ENCODE results near the gene DHRS3.

Gene DHRS3

DNA sequence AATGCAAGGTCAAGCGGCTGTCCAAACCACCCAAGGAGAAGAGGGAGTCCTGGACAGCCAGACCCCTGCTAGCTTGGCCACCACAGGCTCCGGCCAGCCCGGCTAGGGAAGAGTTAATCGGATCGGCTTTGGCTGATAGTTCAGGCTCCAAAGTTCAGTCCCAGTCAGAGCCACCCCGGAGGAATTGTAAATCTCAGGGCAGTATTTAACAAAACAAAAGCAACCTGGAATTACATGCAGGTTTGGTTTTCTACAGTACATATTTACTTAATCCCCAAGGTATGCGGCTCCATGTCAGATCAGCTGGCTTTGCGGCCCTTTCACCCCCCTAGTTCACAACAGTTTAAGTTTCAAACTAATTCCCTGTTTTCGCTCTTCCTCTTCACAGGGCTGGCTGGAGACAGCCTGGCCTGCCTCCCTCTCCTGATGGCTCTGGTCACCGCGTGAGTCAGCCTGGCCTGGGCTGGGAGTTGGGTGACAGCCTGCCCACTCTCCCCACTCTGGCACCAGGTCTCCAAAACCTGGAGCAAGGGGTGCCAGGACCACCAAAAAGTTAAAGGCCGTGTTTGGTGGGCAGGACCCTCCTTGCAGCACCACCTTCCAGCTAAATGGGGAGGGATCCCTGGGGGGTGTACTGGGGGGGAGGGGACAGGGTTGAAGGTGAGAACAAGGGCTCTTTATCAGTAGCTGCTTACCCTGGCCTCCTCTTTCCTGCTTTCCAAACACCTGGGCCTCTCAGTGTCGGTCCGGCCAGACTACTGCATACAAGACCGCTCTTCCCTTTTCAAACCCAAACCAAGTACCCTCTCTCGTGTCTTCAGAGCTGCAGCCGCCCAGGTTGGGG, 1.9 kb downstream of the DHRS3 start:
- peak; percentile 29 for DNase-seq

DNA sequence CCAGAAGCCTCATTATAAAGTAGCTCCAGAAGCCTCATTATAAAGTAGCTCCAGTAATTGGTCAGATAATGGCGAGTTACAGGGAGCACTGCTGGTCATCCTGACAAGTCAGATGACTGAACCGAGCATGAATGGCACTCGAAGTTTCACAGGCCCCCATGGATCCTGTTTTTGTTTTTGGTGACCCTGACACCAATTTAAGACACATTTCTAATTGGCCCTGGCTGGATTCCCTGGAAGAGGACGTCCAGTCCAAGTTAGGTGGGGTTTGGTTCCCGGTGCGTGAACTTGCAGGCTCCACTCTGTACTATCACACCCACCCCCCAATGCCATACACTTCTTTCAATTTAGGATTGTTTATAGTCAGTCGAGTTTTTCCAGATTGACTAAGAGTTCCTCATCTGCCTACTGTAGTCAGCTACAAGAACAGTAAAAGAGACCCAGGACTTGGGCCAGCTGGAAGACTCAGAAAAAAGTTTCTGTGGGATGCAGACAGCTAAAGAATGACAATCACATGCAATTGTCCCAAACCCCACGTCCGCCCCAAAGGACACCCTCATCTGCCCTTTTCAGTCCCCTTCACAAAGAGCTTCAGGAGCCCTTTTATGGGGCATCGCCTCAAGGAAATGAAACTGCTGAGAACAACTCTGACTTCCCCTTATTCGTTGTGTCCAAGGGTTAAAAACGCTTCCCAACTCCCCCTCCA, 2.7 kb downstream of the DHRS3 start:
- no peak for DNase-seq

DNA sequence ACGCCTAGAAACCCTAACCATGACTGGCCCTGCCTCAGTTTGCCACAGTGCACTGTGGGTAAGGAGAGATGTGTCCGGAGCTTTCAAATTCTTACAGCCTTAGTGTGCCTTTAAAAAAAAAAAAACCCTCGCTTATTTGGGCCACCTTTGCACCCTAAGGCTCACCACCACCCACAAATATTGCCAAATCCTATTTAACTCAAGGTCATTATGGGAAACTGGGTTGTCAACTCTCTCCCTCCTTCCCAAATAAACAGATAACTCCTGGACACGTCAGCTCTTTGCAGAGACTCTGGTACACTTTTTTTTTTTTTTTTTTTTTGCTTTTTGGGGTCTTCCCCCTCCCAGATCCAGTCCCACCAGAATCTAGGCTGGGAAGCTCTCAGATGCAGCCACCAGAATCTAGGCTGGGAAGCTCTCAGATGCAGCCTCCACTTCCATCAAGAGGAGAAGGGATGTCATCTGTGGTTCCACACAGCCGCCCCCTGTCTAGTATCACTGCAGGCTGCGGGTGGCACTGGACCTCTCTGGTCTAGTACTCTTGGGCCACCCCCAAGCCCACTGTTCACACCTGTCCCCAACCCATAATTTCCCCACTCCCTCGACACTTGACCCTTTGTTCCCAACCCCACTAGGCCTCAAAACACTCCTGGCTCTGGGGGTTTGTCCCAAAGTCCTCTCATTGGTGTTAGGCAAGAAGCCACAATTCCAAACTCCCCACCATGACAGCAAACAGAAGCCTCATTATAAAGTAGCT, 3.4 kb downstream of the DHRS3 start:
- DNase-seq = no peak

DNA sequence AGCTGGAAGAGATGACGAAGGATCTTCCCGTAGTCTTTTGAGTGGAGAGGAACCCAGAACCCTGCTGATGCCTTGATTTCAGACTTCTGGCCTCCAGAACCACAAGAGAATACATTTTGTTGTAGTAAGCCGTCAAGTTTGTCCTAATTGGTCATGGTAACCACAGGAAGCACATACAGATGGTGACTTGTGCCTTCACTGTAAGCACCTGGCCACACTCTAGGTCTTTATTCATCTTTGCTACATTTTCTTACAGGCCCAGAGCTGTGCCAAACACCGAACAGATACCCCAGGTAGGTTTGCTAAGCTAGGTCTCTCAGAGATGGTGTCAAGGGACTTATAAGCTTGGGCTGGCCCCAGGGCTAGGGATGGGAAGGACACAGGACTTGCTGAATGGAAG, 4.8 kb downstream of the DHRS3 start:
- no peak for DNase-seq

GRCh38 chr1:12610941-12611340, 7.1 kb downstream of the DHRS3 start:
- DNase-seq = no peak

DNA sequence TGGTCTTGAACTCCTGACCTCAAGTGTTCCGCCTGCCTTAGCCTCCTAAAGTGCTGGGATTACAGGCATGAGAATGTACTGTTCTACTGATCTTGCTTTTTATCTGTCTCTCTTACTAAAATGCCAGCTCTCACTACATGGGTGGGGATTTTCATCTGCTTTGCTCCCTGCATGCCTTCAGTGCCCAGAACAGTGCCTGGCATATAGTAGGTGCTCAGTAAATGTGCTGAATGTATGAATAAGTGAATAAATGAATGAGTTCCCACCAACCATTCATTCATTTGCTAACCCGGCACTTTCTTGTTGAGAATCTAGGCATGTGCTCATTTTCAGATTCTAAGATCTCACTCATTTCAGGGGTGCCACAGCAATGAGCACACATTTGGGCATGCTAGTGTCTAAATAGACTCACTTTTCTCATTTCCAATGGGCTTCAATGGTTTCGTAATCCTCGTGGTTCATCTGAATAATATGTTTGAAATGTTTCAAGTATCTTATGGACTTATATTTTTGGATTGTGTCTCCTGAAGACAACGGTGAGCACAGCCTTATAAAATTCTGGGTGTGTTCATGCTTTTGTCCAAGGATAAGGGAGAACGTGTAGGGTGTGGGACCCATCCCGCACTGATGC, 7.6 kb downstream of the DHRS3 start:
- no peak for DNase-seq

GRCh38 chr1:12609469-12610003, 8.5 kb downstream of the DHRS3 start:
- no peak for DNase-seq

DNA sequence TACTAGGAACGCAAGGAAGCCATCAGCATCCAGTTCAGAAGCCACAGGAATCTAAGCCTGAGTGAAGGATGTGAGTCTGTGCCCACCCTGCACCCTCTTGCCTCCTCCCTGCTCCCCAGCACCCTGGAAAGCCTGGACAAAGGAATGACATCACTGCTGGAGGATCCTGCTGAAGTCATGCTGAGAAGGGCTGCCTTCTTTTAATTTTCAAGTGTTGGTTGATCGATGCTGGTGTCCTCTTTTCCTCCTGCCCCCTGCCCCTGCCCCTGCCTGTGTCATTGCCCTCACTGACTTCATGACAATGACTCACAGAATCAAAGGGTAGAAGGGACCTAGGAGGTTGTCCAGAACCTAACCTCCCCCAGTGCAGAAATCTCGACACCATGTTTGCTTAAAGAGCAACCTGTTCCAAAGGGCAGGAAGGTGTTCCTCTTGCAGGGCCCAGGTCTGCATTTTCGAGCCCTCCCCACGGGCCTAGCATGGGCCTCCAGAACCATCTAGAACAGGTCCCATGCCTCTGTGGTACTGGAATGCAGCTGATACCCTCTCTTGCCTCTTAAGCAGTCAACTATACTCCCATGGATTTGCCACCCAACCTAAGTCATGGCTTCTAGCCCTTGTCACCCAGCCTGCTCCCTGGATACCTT, 9.6 kb downstream of the DHRS3 start:
- DNase-seq = no peak

- no peak for DNase-seq
Observed at GRCh38 chr1:12607263-12607662, 10.7 kb downstream of the DHRS3 start.

DNA sequence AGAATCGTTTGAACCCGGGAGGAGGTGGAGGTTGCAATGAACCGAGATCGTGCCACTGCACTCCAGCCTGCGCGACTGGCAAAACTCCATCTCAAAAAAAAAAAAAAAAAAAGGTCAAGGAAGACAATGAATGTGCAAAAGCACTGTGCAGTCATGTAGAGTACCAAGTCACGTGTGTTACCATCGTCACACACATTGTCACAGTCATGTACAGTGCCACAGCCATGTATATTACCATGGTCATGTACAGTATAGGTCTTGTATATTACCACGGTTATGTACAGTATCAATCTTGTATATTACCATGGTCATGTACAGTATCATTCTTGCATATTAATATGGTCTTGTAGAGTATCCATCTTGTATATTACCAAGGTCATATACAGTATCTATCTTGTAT, 13.0 kb downstream of the DHRS3 start:
- DNase-seq = no peak

DNA sequence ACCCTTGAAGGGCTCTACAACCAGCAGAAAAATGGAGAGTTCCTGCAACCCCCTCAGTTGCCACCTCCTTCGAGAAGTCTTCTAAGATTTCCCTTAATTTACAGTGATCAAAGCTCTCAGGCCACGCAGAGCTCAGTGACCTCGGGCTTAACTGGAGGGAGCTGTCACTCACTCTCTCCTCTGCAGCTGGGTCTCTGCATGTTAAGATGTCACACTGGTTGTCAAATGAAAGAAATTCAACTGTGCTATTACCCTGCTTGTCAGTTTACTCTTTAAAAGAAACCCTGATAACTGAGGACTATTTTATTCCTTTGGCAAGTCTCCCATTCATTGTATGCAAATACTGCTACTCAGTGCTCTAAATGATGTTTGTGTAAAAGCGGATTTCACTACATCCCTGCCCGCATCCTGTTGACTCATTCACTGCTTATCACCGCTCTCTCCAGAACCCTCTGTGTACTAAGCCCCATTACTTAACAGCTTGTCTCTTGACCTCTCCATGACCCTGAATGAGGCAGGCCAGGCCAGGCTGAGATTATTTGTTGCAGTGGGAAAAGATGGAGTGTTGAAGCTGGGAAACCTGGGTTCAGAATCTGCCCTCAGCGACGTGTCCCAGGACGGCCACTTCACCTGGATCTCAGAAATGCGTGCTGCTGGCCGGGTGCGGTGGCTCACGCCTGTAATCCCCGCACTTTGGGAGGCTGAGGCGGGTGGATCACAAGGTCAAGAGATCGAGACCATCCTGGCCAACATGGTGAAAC, 13.7 kb downstream of the DHRS3 start:
- peak; percentile 77 for DNase-seq

GRCh38 chr1:12603224-12603623, 14.8 kb downstream of the DHRS3 start:
- DNase-seq = no peak

DNA sequence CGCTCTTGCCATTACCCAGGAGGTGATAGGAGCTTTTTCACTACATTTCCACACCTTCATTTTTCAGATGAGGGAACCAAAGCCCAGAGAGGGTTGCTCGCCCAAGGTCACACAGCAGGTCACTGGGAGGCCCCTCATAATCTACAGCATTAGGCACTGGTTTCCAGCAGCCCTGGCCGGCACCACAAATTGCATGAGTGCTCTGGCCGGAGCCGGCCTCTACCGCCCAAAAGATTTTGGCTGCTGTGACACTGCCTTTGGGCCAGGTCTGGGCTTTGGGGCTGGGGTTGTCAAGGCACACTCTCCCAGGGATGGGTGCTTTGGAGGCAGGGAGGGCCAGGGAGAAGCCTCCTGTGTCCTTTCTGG, 15.4 kb downstream of the DHRS3 start:
- no peak for DNase-seq

- DNase-seq = peak; percentile 76
Observed at GRCh38 chr1:12601700-12602658, 16.0 kb downstream of the DHRS3 start.

- DNase-seq = peak; percentile 58
Observed at GRCh38 chr1:12600880-12601633, 17.0 kb downstream of the DHRS3 start.

DNA sequence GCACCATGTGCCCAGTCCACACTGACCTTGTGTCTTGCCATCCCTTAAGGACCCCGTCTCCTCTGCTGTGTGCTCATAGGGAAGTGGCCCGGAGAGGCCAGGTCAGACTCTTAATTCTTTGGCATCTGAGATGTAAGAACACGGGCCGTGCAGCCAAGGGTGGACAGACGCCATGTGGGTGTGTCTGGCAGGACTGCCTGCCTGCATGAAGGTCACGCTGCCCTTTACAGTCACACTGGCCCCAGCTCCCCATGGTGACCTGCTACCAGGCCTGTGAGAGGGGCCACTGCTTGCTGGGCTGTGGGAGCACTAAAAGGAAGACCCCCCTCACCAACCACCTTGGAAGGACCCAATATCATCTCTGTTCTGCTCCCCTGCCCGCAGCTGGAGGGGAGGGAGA, 17.7 kb downstream of the DHRS3 start:
- no peak for DNase-seq

- DNase-seq = no peak
Observed at GRCh38 chr1:12599657-12600056, 18.4 kb downstream of the DHRS3 start.

- DNase-seq = no peak
Observed at GRCh38 chr1:12598974-12599373, 19.0 kb downstream of the DHRS3 start.

- DNase-seq = no peak
Observed at GRCh38 chr1:12597792-12598191, 20.2 kb downstream of the DHRS3 start.

All from CD4-positive, alpha-beta T cell treated with Interleukin-15 for 1 hour (primary cell).